Measurements from ENCODE around the gene GUCA2A.
"Not testable (repeated sequence)": the region's sequence is repeated elsewhere in the genome, so short reads cannot be mapped to it uniquely, and the experiment has no call there.

GUCA2A gene, protein sequence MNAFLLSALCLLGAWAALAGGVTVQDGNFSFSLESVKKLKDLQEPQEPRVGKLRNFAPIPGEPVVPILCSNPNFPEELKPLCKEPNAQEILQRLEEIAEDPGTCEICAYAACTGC

DNA sequence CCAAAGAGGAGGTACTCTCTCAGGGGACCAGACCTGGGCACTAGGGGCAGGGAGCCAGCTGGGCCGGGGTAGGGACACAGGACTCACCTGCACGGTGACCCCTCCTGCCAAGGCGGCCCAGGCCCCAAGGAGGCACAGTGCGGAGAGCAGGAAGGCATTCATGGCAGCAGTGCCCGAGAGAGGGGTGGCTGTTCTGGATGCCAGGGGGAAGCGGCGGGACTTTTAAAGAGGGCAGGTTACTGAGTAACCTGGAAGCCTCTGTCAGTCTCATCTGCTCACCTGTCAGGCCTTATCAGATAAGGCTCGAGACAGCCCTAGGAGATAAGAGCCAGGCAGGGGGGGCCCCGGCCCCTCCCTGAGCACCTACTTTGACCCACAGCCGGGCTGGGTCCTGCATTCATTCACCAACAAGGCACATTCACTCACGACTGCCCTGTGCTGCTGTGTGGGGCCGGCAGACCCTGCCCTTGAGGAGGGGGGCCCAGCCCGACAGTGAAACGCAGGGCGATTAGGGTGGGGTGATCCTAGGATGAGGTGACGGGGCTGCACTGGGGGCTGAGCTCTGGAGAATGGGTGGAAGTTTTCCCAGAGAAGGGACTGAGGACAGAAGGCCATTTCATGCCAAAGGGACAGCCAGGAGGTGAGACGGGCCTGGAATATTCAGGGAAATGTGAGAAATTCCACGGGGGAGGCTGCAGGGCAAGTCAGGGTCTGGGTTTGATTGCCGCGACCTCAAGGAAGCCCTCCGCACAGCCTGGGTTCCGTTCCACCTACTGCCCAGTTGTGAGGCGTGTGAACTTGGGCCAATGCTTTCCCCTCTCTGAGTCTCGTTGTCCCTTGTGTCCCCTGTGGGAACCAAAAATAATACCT lies at the start of gene GUCA2A:
Gene GUCA2A, minus strand, starts transcription at position 195 of the 870 bp plus-strand sequence. Its CDS starts 33 bp downstream, at position 162.
- no peak for TF ChIP-seq ZFX (IDR thresholded peaks at IDR 0.05; ENCODE audit: borderline replicate concordance)
- TF ChIP-seq, protein P1, sequence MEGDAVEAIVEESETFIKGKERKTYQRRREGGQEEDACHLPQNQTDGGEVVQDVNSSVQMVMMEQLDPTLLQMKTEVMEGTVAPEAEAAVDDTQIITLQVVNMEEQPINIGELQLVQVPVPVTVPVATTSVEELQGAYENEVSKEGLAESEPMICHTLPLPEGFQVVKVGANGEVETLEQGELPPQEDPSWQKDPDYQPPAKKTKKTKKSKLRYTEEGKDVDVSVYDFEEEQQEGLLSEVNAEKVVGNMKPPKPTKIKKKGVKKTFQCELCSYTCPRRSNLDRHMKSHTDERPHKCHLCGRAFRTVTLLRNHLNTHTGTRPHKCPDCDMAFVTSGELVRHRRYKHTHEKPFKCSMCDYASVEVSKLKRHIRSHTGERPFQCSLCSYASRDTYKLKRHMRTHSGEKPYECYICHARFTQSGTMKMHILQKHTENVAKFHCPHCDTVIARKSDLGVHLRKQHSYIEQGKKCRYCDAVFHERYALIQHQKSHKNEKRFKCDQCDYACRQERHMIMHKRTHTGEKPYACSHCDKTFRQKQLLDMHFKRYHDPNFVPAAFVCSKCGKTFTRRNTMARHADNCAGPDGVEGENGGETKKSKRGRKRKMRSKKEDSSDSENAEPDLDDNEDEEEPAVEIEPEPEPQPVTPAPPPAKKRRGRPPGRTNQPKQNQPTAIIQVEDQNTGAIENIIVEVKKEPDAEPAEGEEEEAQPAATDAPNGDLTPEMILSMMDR (IDR thresholded peaks at IDR 0.05) = no peak
- H3K27ac ChIP-seq = no peak within 1 kb of the TSS

DNA sequence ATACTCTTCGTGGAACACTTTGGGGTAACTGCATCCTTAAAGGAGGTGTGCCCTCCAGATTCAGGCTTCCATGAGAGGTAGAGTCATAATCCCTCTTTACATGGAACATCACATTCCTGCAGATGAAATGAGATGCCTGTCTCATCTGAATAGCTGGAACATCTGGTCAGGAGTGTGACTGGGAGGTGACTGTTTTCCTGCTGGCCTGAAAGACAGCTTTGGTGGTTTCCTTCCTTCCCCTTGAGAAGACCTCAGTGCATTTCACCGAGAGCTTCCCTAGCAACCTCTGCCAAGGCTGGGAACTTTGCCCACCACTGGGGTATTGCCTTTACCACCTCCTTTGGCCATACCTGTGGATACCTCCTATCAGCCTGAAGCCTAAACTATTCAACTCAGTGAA lies 46.7 kb upstream of the GUCA2A start:
- TF ChIP-seq ZFX (IDR thresholded peaks at IDR 0.05; ENCODE audit: borderline replicate concordance) = no peak
- TF ChIP-seq, protein P1 (IDR thresholded peaks at IDR 0.05) = no peak
- no peak overlapping the region for H3K27ac ChIP-seq

DNA sequence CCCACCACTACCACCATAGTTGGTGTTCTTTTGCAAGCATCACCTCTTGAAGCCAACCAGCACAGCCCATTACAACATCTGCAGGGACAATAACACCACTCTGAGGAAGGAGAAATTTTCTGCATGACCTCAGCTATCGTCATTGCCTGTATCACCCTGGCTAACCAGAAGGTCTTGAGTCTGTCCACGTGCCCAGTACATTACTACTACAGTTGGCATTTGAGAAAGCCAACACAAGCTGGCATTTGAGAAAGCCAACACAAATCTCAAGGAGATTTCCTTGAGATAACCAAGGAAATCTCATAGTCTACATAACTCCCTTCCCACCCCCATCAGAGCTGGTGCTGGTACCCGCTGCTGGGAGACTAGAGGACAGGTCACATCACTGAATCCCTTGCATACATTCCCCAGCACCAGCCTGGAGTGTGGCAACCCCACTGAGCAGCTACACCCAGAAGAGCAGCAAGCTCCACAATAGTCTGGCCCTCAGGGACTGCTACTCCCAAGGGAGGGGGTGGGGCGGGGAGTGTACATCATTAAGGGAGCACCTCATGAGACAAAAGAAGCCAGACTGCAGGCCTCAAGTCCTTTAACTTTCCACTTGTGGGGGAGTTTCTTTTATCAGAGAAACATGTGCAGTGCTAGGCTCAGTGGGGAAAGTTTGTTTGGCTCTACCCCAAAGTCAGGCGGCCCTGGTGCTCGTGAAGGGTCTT lies 46.0 kb upstream of the GUCA2A start:
- no peak overlapping the region for H3K27ac ChIP-seq
- no peak for TF ChIP-seq ZFX (IDR thresholded peaks at IDR 0.05; ENCODE audit: borderline replicate concordance)
- TF ChIP-seq, protein P1 (IDR thresholded peaks at IDR 0.05) = no peak

DNA sequence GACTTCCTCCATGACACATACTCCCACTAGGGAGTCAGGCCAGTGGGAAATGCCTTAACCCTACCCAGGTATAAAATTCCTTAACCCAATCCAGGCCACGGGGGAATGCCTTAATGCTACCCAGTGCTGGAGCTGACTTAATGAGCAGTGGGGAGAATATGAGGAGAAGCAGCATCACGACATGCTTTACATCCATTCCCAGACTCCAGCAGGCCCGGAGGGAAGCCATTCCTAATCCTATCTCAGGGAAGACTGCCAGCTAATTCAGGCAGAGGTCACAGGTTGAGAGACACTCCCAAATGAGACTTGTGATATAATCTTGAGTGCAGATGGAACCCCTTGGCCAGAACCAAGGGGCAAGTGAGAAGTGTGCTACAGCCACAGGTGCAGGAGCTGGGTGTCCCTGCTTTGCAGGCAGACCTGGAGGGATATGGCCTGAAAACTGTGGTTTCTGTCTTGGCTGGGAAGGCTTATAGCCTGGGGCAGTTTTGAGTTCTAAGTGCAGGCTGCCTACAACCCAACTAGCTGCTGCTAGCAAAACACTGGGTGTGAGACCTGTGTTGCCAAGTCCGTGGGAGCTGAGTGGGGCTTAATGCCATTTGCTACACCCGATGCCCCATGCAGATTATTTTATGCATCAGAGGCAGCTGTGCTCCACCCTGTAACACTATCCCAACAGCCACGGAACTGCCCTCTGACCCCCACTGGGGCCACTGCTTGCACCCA lies 45.1 kb upstream of the GUCA2A start:
- no peak for TF ChIP-seq ZFX (IDR thresholded peaks at IDR 0.05; ENCODE audit: borderline replicate concordance)
- TF ChIP-seq, protein P1 (IDR thresholded peaks at IDR 0.05) = no peak
- H3K27ac ChIP-seq = no peak overlapping the region

DNA sequence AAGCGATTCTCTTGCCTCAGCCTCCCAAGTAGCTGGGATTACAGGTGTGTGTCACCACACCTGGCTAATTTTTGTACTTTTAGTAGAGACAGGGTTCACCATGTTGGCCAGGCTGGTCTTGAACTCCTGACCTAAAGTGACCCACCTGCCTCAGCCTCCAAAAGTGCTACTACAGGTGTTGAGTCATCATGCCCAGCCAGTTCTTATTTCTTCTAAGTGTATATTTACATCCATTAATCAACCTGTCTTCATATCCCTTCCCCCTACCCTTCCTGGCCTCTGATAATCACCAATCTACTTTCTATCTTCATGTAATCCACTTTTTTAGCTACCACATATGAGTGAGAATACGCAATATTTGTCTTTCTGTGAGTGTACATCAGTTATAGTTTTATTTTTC lies 42.4 kb upstream of the GUCA2A start:
- H3K27ac ChIP-seq = not testable (repeated sequence)

DNA sequence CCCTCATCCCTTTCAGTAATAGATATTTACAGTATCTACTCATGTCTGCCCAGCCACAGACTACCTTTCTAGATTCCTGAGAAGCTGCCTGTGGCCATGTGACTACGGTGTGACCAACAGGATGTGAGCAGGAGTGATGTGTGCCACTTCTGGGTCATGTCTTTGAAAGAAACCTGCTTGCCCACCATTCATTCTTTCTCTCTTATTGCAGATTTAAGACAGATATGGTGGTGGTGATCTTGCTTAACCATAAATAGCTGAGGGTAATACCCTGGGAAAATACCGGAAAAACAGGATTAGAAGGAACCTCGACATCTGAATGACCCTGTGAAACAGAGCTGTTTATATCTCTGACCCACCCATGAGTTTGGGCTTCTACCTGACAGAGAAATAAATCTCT lies 41.6 kb upstream of the GUCA2A start:
- H3K27ac ChIP-seq = no peak overlapping the region
- TF ChIP-seq, protein P1 (IDR thresholded peaks at IDR 0.05) = no peak
- TF ChIP-seq ZFX (IDR thresholded peaks at IDR 0.05; ENCODE audit: borderline replicate concordance) = no peak

DNA sequence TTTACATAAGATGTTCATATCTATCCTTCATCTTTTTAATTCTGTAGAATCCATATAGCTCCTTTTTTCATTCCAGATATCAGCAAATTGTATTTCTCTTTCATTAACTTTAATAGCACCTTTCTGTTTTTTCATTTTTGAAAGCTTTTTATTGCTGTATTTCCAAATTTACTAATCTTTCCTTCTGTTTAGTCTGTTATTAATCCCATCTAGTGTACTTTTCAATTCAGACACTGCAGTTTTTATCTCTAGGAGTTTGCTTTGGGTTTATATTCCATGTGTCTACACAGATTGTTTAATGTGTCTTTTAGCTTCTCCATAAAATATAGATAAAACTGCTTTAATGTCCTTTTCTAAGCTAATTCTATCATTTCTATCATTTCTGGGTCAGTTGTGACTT lies 37.4 kb upstream of the GUCA2A start:
- TF ChIP-seq, protein P1 (IDR thresholded peaks at IDR 0.05) = no peak
- no peak for TF ChIP-seq ZFX (IDR thresholded peaks at IDR 0.05; ENCODE audit: borderline replicate concordance)
- H3K27ac ChIP-seq = no peak overlapping the region

Measured in 22Rv1 (cell line).